ENCODE measurements around the gene ANKRD55. TPM values are rescaled to one million over a fixed set of nuclear protein-coding genes. Genes with fewer than 3 reads are reported as not detected.
"Not testable (repeated sequence)": the region's sequence is repeated elsewhere in the genome, so short reads cannot be mapped to it uniquely, and the experiment has no call there.

ANKRD55 gene
- total RNA-seq, 1 donor: under 0.01 TPM

- TF ChIP-seq, protein P1, sequence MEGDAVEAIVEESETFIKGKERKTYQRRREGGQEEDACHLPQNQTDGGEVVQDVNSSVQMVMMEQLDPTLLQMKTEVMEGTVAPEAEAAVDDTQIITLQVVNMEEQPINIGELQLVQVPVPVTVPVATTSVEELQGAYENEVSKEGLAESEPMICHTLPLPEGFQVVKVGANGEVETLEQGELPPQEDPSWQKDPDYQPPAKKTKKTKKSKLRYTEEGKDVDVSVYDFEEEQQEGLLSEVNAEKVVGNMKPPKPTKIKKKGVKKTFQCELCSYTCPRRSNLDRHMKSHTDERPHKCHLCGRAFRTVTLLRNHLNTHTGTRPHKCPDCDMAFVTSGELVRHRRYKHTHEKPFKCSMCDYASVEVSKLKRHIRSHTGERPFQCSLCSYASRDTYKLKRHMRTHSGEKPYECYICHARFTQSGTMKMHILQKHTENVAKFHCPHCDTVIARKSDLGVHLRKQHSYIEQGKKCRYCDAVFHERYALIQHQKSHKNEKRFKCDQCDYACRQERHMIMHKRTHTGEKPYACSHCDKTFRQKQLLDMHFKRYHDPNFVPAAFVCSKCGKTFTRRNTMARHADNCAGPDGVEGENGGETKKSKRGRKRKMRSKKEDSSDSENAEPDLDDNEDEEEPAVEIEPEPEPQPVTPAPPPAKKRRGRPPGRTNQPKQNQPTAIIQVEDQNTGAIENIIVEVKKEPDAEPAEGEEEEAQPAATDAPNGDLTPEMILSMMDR (IDR thresholded peaks at IDR 0.05; ENCODE audit: insufficient read depth, low read depth, low read length): no peak
- no peak overlapping the region for H3K4me3 ChIP-seq (ENCODE audit: low read depth, low read length)
- no peak for DNase-seq (ENCODE audit: low read depth)
These were observed 152.6 kb downstream of the ANKRD55 start for GRCh38 chr5:56080375-56081052.

DNA sequence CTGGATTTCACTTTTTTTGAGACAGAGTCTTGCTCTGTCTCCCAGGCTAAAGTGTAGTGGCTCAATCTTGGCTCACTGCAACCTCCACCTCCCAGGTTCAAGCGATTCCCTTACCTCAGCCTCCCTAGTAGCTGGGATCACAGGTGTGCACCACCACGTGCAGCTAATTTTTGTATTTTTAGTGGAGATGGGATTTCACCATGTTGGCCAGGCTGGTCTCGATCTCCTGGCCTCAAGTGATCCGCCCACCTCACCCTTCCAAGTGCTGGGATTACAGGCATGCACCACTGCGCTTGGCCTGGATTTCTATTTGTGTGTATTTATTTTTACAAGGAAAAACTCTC is 154.0 kb downstream of the ANKRD55 start:
- H3K4me3 ChIP-seq (ENCODE audit: low read depth, low read length); DNase-seq (ENCODE audit: low read depth): not testable (repeated sequence)

DNA sequence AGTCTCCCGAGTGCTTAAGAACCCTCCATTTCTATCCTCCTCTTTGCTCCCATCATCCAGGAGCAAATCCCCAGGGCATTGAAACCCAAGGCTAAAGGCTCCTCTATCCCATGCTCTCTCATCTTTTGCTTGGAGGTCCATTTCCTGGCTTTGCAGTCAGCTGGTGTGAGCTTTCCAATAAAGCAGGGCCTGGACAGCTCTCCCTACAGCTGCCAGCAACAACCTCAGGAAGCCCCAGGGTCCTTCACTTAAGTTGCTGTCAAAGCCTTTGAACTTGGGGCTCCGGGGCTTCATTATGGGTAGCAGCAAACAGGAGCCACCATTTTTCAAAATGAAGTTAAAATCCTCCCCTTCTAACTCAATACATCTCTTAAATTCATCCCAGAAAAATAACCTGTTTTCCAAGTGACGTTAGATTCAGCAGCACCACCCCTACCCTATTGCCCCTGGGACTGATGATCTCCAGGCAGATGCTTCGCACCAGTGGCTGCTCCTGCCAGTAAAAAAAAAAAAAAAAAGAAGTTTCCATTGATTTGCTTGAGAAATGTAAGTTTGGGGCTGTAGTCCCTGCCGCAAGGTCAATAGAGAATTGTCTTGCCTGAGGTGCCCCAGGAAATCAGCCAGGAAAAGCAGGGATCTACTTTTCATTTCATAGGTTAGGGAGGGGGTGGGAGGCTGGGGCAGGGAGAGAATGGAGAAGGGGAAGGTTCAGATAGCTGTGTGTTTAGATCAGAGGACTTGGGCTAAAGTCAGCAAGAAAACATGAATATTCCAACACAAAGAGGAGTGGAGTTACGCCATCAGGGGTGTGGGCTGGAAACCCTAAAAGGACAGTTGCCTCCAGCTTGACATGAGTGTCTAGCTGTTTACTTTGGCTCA is 154.6 kb downstream of the ANKRD55 start:
- TF ChIP-seq, protein P1 (IDR thresholded peaks at IDR 0.05; ENCODE audit: insufficient read depth, low read depth, low read length): no peak
- H3K4me3 ChIP-seq (ENCODE audit: low read depth, low read length): no peak overlapping the region
- DNase-seq (ENCODE audit: low read depth): peak; percentile 67

DNA sequence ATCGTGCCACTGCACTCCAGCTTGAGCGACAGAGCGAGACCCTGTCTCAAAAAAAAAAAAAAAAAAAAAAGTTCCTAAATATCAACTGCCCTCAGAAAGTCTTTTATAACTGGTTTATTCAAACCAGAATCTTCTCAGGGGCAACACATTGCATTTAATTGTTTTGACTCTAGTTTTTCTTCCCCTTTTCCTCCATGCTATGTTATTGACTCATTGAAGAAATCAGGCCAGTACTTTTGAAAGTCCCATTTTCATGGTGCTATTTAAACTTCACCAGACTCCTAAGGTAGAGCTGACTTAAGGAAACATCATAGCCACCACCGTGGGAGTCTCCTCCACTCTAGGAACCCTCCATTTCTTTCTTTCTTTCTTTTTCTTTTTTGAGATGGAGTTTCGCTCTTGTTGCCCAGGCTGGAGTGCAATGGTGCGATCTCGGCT is 155.3 kb downstream of the ANKRD55 start:
- TF ChIP-seq, protein P1 (IDR thresholded peaks at IDR 0.05; ENCODE audit: insufficient read depth, low read depth, low read length): no peak
- no peak overlapping the region for H3K4me3 ChIP-seq (ENCODE audit: low read depth, low read length)
- DNase-seq (ENCODE audit: low read depth): no peak

DNA sequence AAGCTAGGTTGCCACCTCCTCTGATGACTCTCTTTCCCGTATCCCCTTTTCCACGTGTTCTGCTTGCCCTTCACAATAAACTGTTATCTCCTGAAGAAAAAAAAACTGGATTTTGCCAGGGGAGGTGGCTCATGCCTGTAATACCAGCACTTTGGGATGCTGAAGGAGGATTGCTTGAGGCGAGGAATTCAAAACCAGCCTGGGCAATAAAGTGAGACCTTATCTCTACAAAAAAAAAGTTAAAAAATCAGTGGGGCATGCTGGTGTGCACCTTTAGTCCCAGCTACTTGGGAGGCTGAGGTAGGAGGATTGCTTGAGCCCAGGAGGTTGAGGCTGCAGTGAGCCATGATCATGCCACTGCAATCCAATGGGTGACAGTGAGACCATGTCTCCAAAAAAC is 156.6 kb downstream of the ANKRD55 start:
- TF ChIP-seq, protein P1 (IDR thresholded peaks at IDR 0.05; ENCODE audit: insufficient read depth, low read depth, low read length): no peak
- DNase-seq (ENCODE audit: low read depth): no peak
- no peak overlapping the region for H3K4me3 ChIP-seq (ENCODE audit: low read depth, low read length)

DNA sequence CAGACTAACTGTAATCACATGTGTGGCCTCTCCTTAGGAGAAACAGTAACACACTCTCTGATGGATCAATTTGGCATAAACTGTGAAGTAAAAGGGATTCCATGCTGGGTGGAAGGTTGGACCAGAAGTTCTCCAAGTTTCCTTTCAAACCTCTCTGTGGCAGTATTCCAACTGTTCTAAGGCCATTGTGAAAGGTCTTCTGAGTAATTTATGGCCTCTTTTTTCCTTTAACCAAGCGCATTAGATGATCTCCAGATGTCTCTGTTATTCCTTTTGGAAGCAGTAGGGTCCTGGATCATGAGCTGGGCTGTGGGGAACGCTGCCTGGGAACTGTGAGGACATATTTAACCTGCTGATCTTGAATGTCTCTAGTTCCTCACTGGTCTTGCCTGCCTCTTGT is 157.8 kb downstream of the ANKRD55 start:
- DNase-seq (ENCODE audit: low read depth): peak; percentile 97
- no peak overlapping the region for H3K4me3 ChIP-seq (ENCODE audit: low read depth, low read length)
- TF ChIP-seq, protein P1 (IDR thresholded peaks at IDR 0.05; ENCODE audit: insufficient read depth, low read depth, low read length): peak; percentile 11

Measured in fibroblast of villous mesenchyme (primary cell).